Tibial nerve (tissue), 4 donors: ENCODE results near the gene PRXL2B.

Source experiments
- EP300 ChIP-seq, 2 donors: sonication (generic); formaldehyde crosslinking; IDR thresholded peaks; one replicate each; pipeline ENCODE4 v1.6.1; 2017; ENCODE audit warnings: antibody characterized with exemption in 2 of 2, mild to moderate bottlenecking in 1 of 2
- POLR2A ChIP-seq, 2 donors: fragments of 450-650 bp; IDR thresholded peaks; one replicate each; pipeline ENCODE4 v1.6.1; 2017; ENCODE audit warnings: antibody characterized with exemption in 2 of 2, mild to moderate bottlenecking in 2 of 2, moderate library complexity in 2 of 2
- TF ChIP-seq, protein P1 (sequence below), 5 experiments: fragments of 200-600 bp in 3 of 5; fragments of 450-650 bp in 2 of 5; sonication (generic) in 3 of 5; IDR thresholded peaks; one replicate each; pipeline ENCODE4 v1.5.1; 2016 to 2019; ENCODE audit warnings: antibody characterized with exemption in 5 of 5, mild to moderate bottlenecking in 3 of 5, moderate library complexity in 2 of 5

DNA sequence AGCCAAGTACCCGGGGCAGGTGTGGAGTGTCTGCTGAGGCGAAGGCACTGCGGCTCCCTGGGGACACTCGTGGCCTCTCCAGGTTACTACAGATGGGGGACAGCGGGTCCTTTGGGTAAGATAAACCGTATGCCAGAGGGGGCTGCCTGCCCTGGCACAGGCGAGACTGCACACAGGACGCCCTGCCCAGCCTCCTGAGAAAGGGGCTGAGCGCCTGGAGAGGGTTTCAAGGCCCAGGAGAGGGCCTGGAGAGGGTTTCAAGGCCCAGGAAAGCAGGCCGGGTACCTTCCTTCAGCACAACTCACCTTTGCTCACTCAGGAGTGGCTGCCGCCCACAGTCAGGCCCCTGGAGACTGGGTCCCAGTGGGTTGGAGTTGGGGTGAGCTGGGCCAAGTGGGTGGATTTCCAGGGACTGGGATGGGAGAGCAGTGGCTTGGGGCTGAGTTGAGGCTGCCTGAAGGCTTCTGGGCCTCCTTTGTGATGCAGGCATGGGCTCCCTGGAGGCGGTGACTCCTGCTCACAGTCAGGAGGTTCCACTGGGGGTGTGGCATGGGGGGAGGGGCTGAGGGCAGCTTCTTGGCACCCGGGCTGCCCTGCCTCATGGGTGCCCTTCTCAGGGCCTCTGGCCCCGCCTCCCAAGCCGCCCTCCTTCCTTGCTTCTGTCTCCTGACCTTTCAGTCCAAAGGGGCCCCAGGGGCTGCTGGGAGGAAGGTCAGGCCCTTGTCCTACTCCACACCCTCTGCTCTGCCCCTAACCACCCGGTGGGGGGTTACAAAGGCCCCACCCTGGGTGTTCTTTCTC lies 46.2 kb downstream of the PRXL2B start, which contains the start of gene MMEL1:
- TF ChIP-seq, protein P1, sequence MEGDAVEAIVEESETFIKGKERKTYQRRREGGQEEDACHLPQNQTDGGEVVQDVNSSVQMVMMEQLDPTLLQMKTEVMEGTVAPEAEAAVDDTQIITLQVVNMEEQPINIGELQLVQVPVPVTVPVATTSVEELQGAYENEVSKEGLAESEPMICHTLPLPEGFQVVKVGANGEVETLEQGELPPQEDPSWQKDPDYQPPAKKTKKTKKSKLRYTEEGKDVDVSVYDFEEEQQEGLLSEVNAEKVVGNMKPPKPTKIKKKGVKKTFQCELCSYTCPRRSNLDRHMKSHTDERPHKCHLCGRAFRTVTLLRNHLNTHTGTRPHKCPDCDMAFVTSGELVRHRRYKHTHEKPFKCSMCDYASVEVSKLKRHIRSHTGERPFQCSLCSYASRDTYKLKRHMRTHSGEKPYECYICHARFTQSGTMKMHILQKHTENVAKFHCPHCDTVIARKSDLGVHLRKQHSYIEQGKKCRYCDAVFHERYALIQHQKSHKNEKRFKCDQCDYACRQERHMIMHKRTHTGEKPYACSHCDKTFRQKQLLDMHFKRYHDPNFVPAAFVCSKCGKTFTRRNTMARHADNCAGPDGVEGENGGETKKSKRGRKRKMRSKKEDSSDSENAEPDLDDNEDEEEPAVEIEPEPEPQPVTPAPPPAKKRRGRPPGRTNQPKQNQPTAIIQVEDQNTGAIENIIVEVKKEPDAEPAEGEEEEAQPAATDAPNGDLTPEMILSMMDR (IDR thresholded peaks at IDR 0.05) = no peak
- TF ChIP-seq POLR2A (IDR thresholded peaks at IDR 0.05) = no peak
- no peak for TF ChIP-seq EP300 (IDR thresholded peaks at IDR 0.05)
